ENCODE results near the gene CASD1.

- TF ChIP-seq EZH2 (IDR thresholded peaks at IDR 0.05; ENCODE audit: low read depth) (no peak), CTCF (conservative IDR thresholded peaks at IDR 0.05) (no peak)
These were observed 95.4 kb downstream of the CASD1 start for GRCh38 chr7:94605031-94605430.

Data from PC-9 (cell line).